GM23248 (cell line): ENCODE measurements around the gene FBXW4.

ENCODE experiments used
- EZH2 ChIP-seq: fragments of 200-600 bp; sonication (generic); IDR thresholded peaks from 2 replicates; pipeline ENCODE4 v1.6.1; 2018; ENCODE audit warnings: antibody characterized with exemption, mild to moderate bottlenecking; ENCODE audit not compliant: insufficient read depth, poor library complexity, severe bottlenecking
- EZH2phosphoT487 ChIP-seq: fragments of 200-600 bp; sonication (generic); IDR thresholded peaks from 2 replicates; pipeline ENCODE4 v1.6.1; 2018; ENCODE audit warnings: antibody characterized with exemption, moderate library complexity, mild to moderate bottlenecking, low read depth; ENCODE audit not compliant: insufficient read depth

GRCh38 chr10:101570428-101571270, 124.3 kb downstream of the FBXW4 start:
- TF ChIP-seq EZH2: no peak
- no peak for TF ChIP-seq EZH2phosphoT487
